HepG2 (cell line): ENCODE measurements around the gene TUFM. TPM values are rescaled to one million over a fixed set of nuclear protein-coding genes. Genes with fewer than 3 reads are reported as not detected.
A peak's percentile ranks its signal among the peaks of the same experiment; 100 is the strongest.

Experiments
- CBFB ChIP-seq: sonication (generic); formaldehyde crosslinking; IDR thresholded peaks from 2 replicates; pipeline ENCODE4 v1.4.0; 2020; ENCODE audit warnings: missing genetic modification reagents
- CEBPG ChIP-seq: IDR thresholded peaks from 2 replicates; pipeline ENCODE4 v1.6.1; 2016
- GLI4 ChIP-seq: sonication (generic); formaldehyde crosslinking; IDR thresholded peaks from 2 replicates; pipeline ENCODE4 v1.5.1; 2020; ENCODE audit warnings: missing genetic modification reagents, mild to moderate bottlenecking, moderate library complexity, borderline replicate concordance
- MEIS1 ChIP-seq: sonication (generic); formaldehyde crosslinking; IDR thresholded peaks from 2 replicates; pipeline ENCODE4 v1.9.0; 2021; ENCODE audit warnings: mild to moderate bottlenecking, missing genetic modification reagents, moderate library complexity, borderline replicate concordance
- MLLT10 ChIP-seq: sonication (generic); formaldehyde crosslinking; IDR thresholded peaks from 2 replicates; pipeline ENCODE4 v1.4.0; 2020; ENCODE audit warnings: missing genetic modification reagents
- NFYB ChIP-seq: sonication (generic); formaldehyde crosslinking; IDR thresholded peaks from 2 replicates; pipeline ENCODE4 v1.4.0; 2020; ENCODE audit warnings: missing genetic modification reagents
- NFYC ChIP-seq: IDR thresholded peaks from 2 replicates; pipeline ENCODE4 v1.6.1; 2016; ENCODE audit warnings: missing genetic modification reagents, missing compliant biosample characterization
- ONECUT2 ChIP-seq: sonication (generic); formaldehyde crosslinking; IDR thresholded peaks from 2 replicates; pipeline ENCODE4 v1.4.0; 2020; ENCODE audit warnings: missing genetic modification reagents
- RARG ChIP-seq: sonication (generic); formaldehyde crosslinking; IDR thresholded peaks from 2 replicates; pipeline ENCODE4 v1.4.0; 2020; ENCODE audit warnings: low read depth, mild to moderate bottlenecking, missing genetic modification reagents
- SMAD3 ChIP-seq: sonication (generic); formaldehyde crosslinking; IDR thresholded peaks from 2 replicates; pipeline ENCODE4 v1.4.0; 2020; ENCODE audit warnings: missing genetic modification reagents
- SNAPC2 ChIP-seq: sonication (generic); formaldehyde crosslinking; IDR thresholded peaks from 2 replicates; pipeline ENCODE4 v1.8.1; 2022; ENCODE audit warnings: mild to moderate bottlenecking, missing genetic modification reagents
- SOX13 ChIP-seq, 3 experiments: fragments of 450-650 bp in 1 of 3; sonication (generic) in 1 of 3; formaldehyde crosslinking in 1 of 3; IDR thresholded peaks in 2 of 3; conservative IDR thresholded peaks in 1 of 3; 2 replicates each; pipeline versions ENCODE4 v1.5.0 to v1.6.1; 2016 to 2020; ENCODE audit warnings: antibody characterized with exemption in 1 of 3, mild to moderate bottlenecking in 1 of 3, missing compliant biosample characterization in 1 of 3, missing genetic modification reagents in 1 of 3, moderate library complexity in 1 of 3
- SRSF4 ChIP-seq: fragments of 200-400 bp; formaldehyde crosslinking; IDR thresholded peaks from one replicate; pipeline ENCODE4 v1.6.1; 2018; ENCODE audit warnings: mild to moderate bottlenecking, low read depth, low read length, moderate library complexity; ENCODE audit not compliant: poor library complexity, severe bottlenecking
- TCF7 ChIP-seq: sonication (generic); IDR thresholded peaks from 2 replicates; pipeline ENCODE4 v1.6.1; 2016; ENCODE audit warnings: antibody characterized with exemption, low read depth
- TMF1 ChIP-seq: sonication (generic); formaldehyde crosslinking; IDR thresholded peaks from 2 replicates; pipeline ENCODE4 v1.8.1; 2022; ENCODE audit warnings: low read depth, missing genetic modification reagents
- ZBTB34 ChIP-seq: sonication (generic); formaldehyde crosslinking; IDR thresholded peaks from 2 replicates; pipeline ENCODE4 v1.8.0; 2022; ENCODE audit warnings: mild to moderate bottlenecking, missing genetic modification reagents
- ZFY ChIP-seq: sonication (generic); formaldehyde crosslinking; IDR thresholded peaks from 2 replicates; pipeline ENCODE4 v1.4.0; 2020; ENCODE audit warnings: missing genetic modification reagents
- ZNF121 ChIP-seq: sonication (generic); formaldehyde crosslinking; IDR thresholded peaks from 2 replicates; pipeline ENCODE4 v1.5.0; 2020; ENCODE audit warnings: mild to moderate bottlenecking, missing genetic modification reagents
- ZNF33A ChIP-seq: sonication (generic); formaldehyde crosslinking; IDR thresholded peaks from 2 replicates; pipeline ENCODE4 v1.5.1; 2020; ENCODE audit warnings: missing genetic modification reagents, mild to moderate bottlenecking, moderate library complexity, borderline replicate concordance
- ZNF431 ChIP-seq: sonication (generic); formaldehyde crosslinking; IDR thresholded peaks from 2 replicates; pipeline ENCODE4 v1.9.0; 2022; ENCODE audit warnings: missing genetic modification reagents, low read depth, mild to moderate bottlenecking, borderline replicate concordance
- polyA plus RNA-seq, 8 experiments: library from polyadenylated mRNA; depleted of rRNA in 3 of 8; stranded (reverse) in 7 of 8; unstranded in 1 of 8; fragments of >200 nt; fragmentation: Illumina TruSeq in 4 of 8; extraction: Trizol in 4 of 8; gene quantifications; 2 replicates each; pipeline versions ENCODE4 v1.2.1 to v1.2.3, GENCODE V29; 2011 to 2016; ENCODE audit warnings: low read depth in 4 of 8, missing spikeins in 1 of 8, mixed read lengths in 1 of 8; ENCODE audit not compliant: insufficient read depth in 1 of 8
- total RNA-seq, 5 experiments: library from RNA; depleted of rRNA; stranded (reverse); fragments of >200 nt; fragmentation: Illumina TruSeq; extraction: Trizol; gene quantifications; 2 replicates each; pipeline ENCODE4 v1.2.3, GENCODE V29; 2016; ENCODE audit warnings: low read depth in 1 of 5
- TF ChIP-seq, protein P1 (sequence below): IDR thresholded peaks from 2 replicates; pipeline ENCODE4 v1.4.0; 2020; ENCODE audit warnings: mild to moderate bottlenecking, missing genetic modification reagents
- TF ChIP-seq, protein P2 (sequence below): sonication (generic); formaldehyde crosslinking; IDR thresholded peaks from 2 replicates; pipeline ENCODE4 v1.4.0; 2020; ENCODE audit warnings: missing genetic modification reagents

The TUFM gene
- total and polyA plus RNA-seq, 2 of the 13 experiments (the other 11 are each of a cell fraction or from before 2014, with no cell fraction given): 206 to 298 TPM

DNA sequence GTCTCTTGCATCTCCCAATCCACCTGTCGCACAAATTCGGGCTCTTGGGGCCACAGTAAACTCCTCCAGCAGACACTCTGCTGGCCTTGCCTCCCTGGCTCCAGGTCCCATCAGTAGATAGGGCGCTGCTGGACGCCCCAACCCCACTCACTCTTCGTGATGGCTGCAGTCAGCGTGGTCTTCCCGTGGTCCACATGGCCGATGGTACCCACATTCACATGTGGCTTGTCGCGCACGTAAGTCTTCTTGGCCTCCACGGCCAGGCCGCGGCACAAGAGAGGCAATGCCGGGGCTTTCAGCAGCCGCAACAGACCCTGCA, 428 bp downstream of the TUFM start (continued):
- TF ChIP-seq ZBTB34 (CRISPR knock-in tag): peak; percentile 40; the same call in 1 of the 2 replicates
- TF ChIP-seq, protein P1, sequence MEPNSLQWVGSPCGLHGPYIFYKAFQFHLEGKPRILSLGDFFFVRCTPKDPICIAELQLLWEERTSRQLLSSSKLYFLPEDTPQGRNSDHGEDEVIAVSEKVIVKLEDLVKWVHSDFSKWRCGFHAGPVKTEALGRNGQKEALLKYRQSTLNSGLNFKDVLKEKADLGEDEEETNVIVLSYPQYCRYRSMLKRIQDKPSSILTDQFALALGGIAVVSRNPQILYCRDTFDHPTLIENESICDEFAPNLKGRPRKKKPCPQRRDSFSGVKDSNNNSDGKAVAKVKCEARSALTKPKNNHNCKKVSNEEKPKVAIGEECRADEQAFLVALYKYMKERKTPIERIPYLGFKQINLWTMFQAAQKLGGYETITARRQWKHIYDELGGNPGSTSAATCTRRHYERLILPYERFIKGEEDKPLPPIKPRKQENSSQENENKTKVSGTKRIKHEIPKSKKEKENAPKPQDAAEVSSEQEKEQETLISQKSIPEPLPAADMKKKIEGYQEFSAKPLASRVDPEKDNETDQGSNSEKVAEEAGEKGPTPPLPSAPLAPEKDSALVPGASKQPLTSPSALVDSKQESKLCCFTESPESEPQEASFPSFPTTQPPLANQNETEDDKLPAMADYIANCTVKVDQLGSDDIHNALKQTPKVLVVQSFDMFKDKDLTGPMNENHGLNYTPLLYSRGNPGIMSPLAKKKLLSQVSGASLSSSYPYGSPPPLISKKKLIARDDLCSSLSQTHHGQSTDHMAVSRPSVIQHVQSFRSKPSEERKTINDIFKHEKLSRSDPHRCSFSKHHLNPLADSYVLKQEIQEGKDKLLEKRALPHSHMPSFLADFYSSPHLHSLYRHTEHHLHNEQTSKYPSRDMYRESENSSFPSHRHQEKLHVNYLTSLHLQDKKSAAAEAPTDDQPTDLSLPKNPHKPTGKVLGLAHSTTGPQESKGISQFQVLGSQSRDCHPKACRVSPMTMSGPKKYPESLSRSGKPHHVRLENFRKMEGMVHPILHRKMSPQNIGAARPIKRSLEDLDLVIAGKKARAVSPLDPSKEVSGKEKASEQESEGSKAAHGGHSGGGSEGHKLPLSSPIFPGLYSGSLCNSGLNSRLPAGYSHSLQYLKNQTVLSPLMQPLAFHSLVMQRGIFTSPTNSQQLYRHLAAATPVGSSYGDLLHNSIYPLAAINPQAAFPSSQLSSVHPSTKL (CRISPR knock-in tag): no peak
- TF ChIP-seq RARG (CRISPR knock-in tag): no peak
- TF ChIP-seq SNAPC2: peak; percentile 23; the same call in 1 of the 2 replicates
- TF ChIP-seq NFYC (CRISPR knock-in tag): no peak
- TF ChIP-seq ZNF121 (CRISPR knock-in tag): no peak
- TF ChIP-seq SOX13 (IDR thresholded peaks at IDR 0.05): no peak
- no peak for TF ChIP-seq SOX13 (CRISPR knock-in tag; conservative IDR thresholded peaks at IDR 0.05 in 1 of 2, IDR thresholded peaks at IDR 0.05 in 1 of 2)
- 0 out of 2 replicates have a peak, but pooled peaks have one; percentile 1 for TF ChIP-seq ZNF33A (CRISPR knock-in tag)
- TF ChIP-seq MLLT10 (CRISPR knock-in tag): no peak
- no peak for TF ChIP-seq ZFY (CRISPR knock-in tag)
- no peak for TF ChIP-seq CBFB (CRISPR knock-in tag)
- no peak for TF ChIP-seq CEBPG
- no peak for TF ChIP-seq GLI4 (CRISPR knock-in tag)
- no peak for TF ChIP-seq ONECUT2 (CRISPR knock-in tag)
- no peak for TF ChIP-seq SRSF4
- no peak for TF ChIP-seq MEIS1 (CRISPR knock-in tag)
- TF ChIP-seq NFYB (CRISPR knock-in tag): no peak
- no peak for TF ChIP-seq SMAD3
- TF ChIP-seq TMF1 (CRISPR knock-in tag): no peak
- no peak for TF ChIP-seq ZNF431
- TF ChIP-seq, protein P2, sequence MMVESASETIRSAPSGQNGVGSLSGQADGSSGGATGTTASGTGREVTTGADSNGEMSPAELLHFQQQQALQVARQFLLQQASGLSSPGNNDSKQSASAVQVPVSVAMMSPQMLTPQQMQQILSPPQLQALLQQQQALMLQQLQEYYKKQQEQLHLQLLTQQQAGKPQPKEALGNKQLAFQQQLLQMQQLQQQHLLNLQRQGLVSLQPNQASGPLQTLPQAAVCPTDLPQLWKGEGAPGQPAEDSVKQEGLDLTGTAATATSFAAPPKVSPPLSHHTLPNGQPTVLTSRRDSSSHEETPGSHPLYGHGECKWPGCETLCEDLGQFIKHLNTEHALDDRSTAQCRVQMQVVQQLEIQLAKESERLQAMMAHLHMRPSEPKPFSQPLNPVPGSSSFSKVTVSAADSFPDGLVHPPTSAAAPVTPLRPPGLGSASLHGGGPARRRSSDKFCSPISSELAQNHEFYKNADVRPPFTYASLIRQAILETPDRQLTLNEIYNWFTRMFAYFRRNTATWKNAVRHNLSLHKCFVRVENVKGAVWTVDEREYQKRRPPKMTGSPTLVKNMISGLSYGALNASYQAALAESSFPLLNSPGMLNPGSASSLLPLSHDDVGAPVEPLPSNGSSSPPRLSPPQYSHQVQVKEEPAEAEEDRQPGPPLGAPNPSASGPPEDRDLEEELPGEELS: no peak
- no peak for TF ChIP-seq TCF7
